GM18868 (cell line): ENCODE measurements around the gene CNPY1.

Experiments
- ATAC-seq: cut with Tn5 transposase; IDR thresholded peaks from one replicate; pipeline ENCODE4 v1.9.1; 2021; ENCODE audit warnings: mild to moderate bottlenecking, moderate library complexity; ENCODE audit not compliant: unreplicated experiment

Gene CNPY1

DNA sequence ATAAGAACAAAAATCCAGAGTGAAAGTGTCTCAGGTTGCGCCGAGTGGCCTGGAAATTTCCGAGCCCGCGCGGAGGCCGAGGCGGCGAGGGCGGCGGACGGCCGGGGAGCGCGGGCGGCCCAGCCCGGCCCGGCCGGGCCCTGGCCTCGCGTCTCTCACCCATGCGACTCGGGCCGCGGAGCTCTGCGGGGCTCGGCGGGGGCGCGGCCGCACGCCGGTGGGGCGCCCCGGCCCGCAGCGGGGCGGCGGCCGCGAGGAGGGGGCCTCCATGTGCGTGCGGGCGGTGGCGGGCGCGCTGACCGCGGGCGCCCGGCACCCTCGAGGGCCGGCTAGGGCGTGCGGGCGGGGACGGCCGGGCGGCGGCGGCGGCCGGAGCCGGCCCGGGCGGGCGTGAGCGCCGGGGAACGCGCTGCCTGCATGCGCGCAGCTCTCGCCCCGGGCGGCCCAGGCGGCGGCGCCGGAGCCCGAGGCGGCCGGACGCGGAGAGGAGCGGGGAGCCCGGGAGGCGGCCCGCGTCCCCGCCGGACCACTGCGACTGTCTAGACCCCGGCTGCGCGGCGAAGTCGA, 88.7 kb downstream of the CNPY1 start:
- no peak for ATAC-seq

DNA sequence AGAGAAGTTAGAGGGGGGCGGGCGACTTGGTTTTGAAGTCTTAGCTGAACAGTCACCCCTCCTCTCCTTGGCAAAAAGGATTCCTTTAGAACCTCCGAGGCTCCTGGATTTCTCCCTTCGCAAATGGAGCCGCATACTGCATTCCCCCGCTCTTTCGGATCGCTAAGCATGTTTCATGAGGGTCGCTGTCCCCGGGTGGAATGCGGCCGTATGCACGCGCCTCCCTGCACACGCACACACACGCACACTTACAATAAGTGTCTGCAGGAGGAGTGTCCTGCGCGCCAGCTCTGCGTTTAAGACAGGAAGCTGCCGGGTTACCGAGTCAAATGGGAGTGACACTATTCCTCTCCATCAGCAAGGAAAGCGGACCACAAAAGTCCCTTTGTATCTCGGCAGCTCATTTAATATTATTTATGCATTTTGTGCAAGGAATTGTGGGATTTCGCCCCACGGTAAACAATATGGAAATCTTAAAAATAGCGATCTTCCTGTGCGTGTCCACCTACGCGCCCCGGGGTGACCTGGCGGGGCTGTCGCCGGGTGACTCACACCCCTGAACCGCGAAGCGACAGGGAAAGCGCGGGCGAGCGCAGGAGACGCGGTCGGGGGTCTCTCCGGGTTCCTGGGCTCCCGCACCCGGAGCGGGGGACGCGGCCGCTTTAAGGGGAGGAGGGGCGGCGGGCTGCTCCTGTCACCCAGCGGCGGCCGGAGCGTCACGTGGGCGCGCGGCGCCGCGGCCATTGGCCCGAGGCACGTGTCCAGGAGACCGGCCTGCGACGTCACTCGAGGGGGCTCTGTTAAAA, 89.4 kb downstream of the CNPY1 start:
- no peak for ATAC-seq

DNA sequence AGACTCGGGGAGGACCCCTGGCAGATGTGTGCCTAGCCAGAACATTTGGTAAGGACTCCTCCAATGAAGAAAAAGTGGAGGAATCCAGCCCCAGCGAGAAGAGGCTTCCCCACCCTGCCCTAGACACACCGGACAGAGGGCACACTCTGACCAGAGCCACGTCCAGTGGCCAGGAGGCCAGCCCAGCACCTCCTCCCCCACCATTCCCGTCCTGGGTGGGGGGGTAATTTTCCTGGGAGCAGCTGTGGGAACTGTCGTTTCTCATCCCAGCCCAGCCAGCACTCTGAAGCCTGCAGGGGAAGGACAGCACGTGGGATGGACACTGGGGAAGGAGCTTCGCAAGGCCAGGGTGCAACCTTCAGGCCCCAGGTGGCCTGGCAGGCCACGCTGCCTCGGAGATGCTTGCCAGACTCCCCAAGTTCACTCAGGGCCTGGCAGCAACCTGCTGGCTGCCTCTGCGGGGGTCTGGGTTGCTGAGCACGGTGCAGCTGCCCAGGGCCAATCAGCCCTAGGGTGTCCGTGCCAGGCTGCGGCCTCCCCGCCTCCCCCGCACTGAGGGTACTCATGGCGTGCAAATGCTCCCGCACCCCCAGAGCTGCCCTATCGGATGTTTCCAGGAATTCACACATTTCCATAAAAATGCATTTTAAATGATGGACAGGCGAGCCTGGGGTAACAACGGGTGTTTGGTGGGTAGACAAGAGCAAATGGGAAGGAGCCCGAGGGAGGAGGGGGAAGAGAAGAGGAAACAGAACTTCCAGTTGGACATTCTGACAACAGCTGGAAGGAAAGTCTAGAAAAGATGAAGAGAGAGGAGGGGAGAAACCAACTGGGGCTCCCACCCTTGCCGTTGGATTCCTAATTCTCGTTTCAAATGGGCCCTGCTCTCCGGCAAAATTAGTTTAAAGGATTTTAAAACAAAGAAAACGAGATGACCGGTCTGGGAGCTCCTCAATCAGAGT, 90.3 kb downstream of the CNPY1 start:
- no peak for ATAC-seq

DNA sequence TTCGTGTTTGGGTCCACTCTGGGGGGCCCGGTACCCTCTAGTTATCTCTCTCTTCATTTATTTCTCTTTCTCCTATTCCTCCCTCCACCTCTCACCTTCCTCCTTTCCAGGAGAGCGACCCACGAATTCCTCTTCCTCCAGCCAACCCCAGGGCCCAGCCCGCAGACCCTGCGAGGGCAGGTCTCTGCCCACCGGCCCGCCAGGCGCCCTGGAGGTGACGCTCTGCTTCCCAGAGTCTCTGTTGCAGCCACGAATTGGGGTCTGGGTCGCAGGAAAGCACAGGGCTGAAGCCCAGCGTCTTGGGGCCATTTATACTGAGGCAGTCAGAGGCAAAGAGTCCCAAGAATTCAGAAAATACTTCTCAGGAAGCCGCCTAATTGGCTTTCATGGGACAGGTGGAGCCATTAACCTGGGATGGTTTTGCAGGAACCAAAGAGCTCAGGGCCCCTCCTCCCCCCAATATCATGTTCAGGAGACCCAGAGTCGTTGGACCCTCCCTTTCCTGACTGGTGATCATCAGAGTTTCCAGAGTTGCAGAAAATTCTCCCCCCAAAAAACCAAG, 91.1 kb downstream of the CNPY1 start:
- ATAC-seq: no peak

DNA sequence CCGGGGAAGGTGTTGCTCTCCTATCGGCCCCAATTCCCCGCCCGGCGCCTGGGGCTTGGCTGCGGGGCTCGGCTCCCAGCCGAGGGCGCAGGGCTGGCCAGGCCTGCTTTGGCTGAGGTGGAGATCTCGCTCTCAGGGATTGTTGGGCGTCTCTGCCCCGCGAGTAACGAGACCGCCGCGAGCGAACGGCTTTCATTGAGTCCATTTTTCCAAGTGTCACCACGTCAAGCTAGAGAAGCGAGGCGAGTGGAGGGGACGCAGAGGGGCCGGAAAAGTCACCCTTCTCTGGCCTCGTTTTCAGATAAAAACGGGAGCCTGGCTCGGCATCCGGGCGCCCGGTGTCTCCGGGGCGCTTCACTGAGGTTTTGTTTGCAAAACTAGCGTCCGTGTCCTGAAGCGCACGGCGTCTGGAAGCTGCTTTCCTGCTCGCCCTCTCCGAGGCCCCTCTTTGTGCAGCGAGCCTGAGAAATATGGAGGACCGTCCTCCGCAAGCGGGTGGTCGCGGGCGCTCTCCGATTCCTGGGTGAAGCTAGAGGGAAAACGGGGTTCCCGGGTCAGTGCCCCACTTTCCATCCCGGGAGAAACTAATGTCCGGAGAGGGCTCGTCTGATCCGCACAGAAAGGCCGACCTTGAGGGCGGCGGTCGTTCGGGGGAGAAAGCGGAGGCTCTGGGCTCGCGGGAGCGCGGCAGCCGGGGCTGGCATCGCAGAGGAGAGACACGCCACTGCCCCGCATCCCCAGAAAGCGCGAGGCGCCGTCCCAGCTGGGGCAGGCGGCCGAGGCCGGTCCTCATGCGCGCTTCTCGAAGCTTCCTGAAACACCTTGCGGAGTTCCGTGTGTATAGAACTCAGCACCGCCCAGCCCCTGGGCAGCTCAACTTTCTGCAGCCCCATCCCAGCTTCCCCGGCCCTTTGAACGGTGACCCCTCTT, 91.9 kb downstream of the CNPY1 start:
- ATAC-seq: no peak

DNA sequence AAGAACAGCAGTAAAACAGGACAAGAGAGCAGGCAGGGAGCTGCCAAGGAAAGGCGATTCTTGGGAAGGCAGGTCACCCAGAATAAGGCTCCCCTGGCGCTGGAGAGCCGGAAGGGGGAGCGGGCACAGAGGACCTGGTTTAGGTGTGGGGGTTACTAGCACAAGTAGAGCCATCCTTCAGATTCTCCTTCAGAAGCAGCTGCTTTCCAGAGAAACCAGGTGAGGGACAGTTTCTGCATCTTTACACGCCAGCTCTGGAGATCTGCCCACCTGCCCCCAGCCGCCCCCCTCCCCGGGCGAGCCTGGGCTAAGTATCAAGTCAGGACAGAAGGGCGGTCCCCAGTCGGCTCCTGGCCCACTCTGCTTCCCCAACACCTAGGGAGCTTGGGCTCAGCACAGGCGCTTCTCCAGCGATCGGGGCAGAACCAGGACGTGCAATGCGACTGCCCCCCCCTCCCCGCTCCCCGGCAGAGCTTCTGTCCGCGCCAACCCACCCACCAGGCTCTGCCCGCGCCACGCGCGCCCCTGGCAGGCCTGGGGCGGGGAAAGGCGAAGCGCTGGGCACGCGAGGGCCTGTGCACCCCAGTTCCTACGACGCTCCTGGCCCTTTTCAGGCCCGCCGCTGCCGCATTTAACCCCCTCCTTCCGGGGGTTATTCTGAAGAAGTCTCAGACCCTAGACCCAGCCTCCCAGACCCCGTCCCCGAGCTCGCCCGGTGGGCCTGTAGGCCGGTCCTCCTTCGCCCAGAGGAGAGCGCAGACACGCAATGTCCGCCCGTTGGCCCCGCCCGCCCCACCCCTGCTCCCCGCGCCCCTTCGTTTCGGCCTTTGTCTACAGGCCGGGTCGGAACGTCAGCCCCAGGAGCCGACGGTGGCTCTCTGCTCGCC, 92.8 kb downstream of the CNPY1 start:
- no peak for ATAC-seq

DNA sequence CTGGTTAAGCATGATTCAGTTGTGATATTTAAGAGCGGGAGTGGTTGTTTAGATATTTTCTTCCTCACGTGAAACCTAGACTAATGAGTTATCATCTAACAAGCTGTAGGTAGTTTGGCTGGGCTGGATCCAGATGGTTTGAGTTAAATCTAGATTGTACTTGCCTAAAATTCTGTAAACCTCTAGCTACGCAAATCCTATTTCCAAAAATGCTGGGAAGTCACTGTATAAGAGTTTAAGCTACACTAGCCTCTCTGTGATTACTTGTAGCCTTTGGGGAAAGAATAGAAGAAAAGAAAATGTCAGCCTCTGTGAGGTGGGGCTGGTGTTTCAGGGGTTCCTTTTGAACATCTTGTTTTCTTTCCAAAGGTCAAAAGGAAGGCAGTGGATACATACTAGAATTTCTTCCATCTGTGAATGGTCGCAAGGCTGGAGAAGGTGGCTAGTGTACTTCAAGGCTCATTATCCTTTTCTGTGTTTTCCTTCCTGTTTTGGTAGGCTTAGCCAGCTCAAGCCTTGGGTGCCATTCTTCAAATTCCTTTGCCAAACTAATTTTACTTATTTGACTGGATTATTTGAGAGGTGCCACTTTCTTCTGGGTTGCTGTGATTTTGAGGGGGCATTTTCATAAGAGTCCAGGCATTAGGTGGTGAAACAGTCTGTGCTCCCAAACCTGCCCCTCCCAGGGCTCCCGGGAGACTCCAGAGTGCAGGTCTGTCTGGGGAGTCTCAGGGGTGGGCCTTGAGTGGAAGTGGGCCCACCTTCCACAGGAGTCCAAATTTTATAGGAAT, 93.7 kb downstream of the CNPY1 start:
- ATAC-seq: no peak

DNA sequence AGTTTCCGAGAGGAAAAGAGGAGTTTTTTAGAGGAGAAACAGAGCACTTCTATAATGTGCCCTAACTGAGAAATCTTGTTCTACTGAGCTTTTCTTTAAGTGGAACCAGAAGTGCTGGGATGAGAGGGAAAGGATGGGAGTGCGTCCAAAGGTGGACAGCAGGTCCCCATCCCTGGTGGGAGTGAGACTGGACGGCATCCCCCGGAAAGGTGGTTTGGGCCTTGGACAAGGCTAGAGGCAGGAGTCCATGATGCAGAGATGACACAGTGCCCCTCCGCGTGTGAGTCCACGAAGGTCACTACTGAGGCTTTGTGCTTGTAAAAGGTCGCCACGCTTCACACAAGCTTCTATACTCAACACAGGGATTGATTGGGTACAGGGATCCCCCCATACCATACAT, 94.5 kb downstream of the CNPY1 start:
- ATAC-seq: no peak
